CD4-positive, CD25-positive, alpha-beta regulatory T cell (primary cell): ENCODE data around the gene ZNRF2. TPM values are rescaled to one million over a fixed set of nuclear protein-coding genes. Genes with fewer than 3 reads are reported as not detected.
A peak's percentile ranks its signal among the peaks of the same experiment; 100 is the strongest.
"Not testable (repeated sequence)": the region's sequence is repeated elsewhere in the genome, so short reads cannot be mapped to it uniquely, and the experiment has no call there.

ENCODE experiments used
- ATAC-seq, 2 donors: fragments of 150-1000 bp; cut with Tn5 transposase; one replicate each; pipeline ENCODE4 v1.10.0; 2021; ENCODE audit warnings: low read depth in 2 of 2, moderate number of reproducible peaks in 2 of 2, moderate library complexity in 1 of 2
- DNase-seq, 3 donors: peaks; one replicate each; pipeline versions ENCODE4 v3.0.0 to v3.0.0-alpha.2; 2012 to 2022; ENCODE audit warnings: mixed read lengths in 1 of 3
- H3K27ac ChIP-seq: one replicate; pipeline ENCODE4 v1.7.0; 2013; ENCODE audit warnings: mild to moderate bottlenecking, low read length; ENCODE audit not compliant: insufficient read depth, poor library complexity, severe bottlenecking
- H3K27me3 ChIP-seq: one replicate; pipeline ENCODE4 v1.7.0; 2013; ENCODE audit warnings: low read length; ENCODE audit not compliant: control insufficient read depth, insufficient read depth
- H3K36me3 ChIP-seq: one replicate; pipeline ENCODE4 v1.7.0; 2013; ENCODE audit warnings: mild to moderate bottlenecking, low read length, moderate library complexity; ENCODE audit not compliant: control insufficient read depth, insufficient read depth
- H3K4me1 ChIP-seq: 2 replicates; pipeline ENCODE4 v1.7.0; 2013; ENCODE audit warnings: mild to moderate bottlenecking, low read length; ENCODE audit not compliant: insufficient read depth, control insufficient read depth, poor library complexity, severe bottlenecking
- H3K4me3 ChIP-seq: one replicate; pipeline ENCODE4 v1.7.0; 2013; ENCODE audit warnings: low read depth, mild to moderate bottlenecking, low read length, moderate library complexity
- H3K9me3 ChIP-seq, 2 experiments: 1 replicate in 1 of 2; 2 replicates in 1 of 2; pipeline ENCODE4 v1.7.0; 2013; ENCODE audit warnings: low read length in 2 of 2, mild to moderate bottlenecking in 1 of 2, moderate library complexity in 1 of 2; ENCODE audit not compliant: control insufficient read depth in 2 of 2
- H3K27ac Mint-ChIP-seq, 3 donors: one replicate each; pipeline ENCODE4 v1.8.0; 2020 to 2022; ENCODE audit warnings: mild to moderate bottlenecking in 3 of 3, mixed read lengths in 3 of 3, moderate library complexity in 2 of 3
- H3K27me3 Mint-ChIP-seq: one replicate; pipeline ENCODE4 v1.8.0; 2022; ENCODE audit warnings: mild to moderate bottlenecking, mixed read lengths
- H3K36me3 Mint-ChIP-seq: one replicate; pipeline ENCODE4 v1.8.0; 2020; ENCODE audit warnings: mixed read lengths
- H3K4me1 Mint-ChIP-seq, 4 donors: one replicate each; pipeline ENCODE4 v1.8.0; 2020 to 2022; ENCODE audit warnings: mixed read lengths in 4 of 4, mild to moderate bottlenecking in 1 of 4
- H3K4me3 Mint-ChIP-seq, 4 donors: one replicate each; pipeline ENCODE4 v1.8.0; 2020 to 2022; ENCODE audit warnings: mild to moderate bottlenecking in 4 of 4, mixed read lengths in 4 of 4, moderate library complexity in 3 of 4
- H3K9me3 Mint-ChIP-seq, 7 donors: one replicate each; pipeline ENCODE4 v1.8.0; 2020 to 2022; ENCODE audit warnings: mixed read lengths in 7 of 7, mild to moderate bottlenecking in 3 of 7, moderate library complexity in 2 of 7
- polyA plus RNA-seq, 4 donors: library from polyadenylated mRNA; unstranded; fragments of 300-500 nt; fragmentation: Illumina TruSeq; gene quantifications; one replicate each; pipeline ENCODE4 v1.2.3, GENCODE V29; 2021
- total RNA-seq: library from RNA; stranded (reverse); gene quantifications from one replicate; pipeline ENCODE4 v1.2.3, GENCODE V29; 2022

Gene ZNRF2
- total and polyA plus RNA-seq, 5 donors from 2014 or later, result 2.1 to 53.1 (median 6.1) TPM

DNA sequence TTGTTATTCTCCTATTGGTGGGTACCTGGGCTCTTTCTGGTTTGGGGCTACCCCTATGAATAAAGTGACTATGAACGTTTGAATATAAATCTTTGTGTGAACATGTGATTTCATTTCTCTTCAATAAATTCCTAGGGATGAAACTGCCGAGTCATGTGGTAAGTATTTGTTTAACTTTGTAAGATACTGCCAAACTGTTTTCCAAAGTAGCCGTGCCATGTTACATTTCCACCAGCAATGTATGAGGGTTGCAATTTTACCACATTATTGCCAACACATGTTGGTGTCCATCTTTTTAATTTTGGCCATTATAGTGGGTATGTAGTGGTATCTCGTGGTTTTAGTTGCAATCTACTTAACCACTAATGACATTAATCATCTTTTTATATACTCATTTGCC is 94.7 kb downstream of the ZNRF2 start:
- no peaks in the 10 kb centered on the region for H3K27me3 ChIP-seq
- ATAC-seq, result no peak
- no peaks in the 10 kb centered on the region for H3K36me3 ChIP-seq

DNA sequence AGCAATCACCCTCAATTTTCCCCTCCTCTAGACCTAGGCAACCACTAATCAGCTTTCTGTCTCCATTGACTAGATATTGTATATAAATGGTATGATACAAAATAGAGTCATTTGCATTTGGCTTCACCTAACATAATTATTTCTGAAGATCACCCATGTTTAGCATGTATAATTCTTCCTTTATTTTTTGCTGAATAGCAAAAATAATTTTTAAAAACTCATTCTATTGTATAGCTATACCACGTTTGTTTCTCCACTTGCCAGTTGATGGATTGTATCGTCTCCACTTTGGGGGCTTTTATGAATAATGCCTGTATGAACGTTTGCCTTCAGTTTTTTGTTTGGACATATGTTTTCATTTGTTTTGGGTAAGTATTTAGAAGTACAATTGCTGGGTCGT is 95.3 kb downstream of the ZNRF2 start:
- Mint-ChIP-seq H3K4me3 (no peak overlapping the region), H3K27ac (no peak overlapping the region), H3K36me3 (no peaks in the 10 kb centered on the region), H3K9me3 (peaks cover 0 to 8% (median 1%) of the 10 kb centered on the region in 7 donors), H3K27me3 (no peaks in the 10 kb centered on the region), H3K4me1 (peaks cover 0 to 17% (median 4%) of the 10 kb centered on the region in 4 donors)
- H3K27me3 ChIP-seq, result no peaks in the 10 kb centered on the region
- H3K27ac ChIP-seq, result no peak overlapping the region
- ATAC-seq, result no peak
- no peak overlapping the region for H3K4me3 ChIP-seq
- no peaks in the 10 kb centered on the region for H3K4me1 ChIP-seq
- H3K9me3 ChIP-seq, result no peaks in the 10 kb centered on the region
- no peaks in the 10 kb centered on the region for H3K36me3 ChIP-seq
- DNase-seq, result no peak

More for the DNA sequence above, 94.7 kb downstream of the ZNRF2 start:
- Mint-ChIP-seq H3K36me3 (no peaks in the 10 kb centered on the region), H3K9me3 (peaks cover 0 to 8% (median 1%) of the 10 kb centered on the region in 7 donors), H3K4me3 (no peak overlapping the region), H3K27ac (no peak overlapping the region), H3K27me3 (no peaks in the 10 kb centered on the region), H3K4me1 (peaks cover 0 to 16% (median 5%) of the 10 kb centered on the region in 4 donors)
- Histone ChIP-seq H3K9me3 (no peaks in the 10 kb centered on the region), H3K27ac (no peak overlapping the region), H3K4me3 (no peak overlapping the region), H3K4me1 (no peaks in the 10 kb centered on the region)
- no peak for DNase-seq

DNA sequence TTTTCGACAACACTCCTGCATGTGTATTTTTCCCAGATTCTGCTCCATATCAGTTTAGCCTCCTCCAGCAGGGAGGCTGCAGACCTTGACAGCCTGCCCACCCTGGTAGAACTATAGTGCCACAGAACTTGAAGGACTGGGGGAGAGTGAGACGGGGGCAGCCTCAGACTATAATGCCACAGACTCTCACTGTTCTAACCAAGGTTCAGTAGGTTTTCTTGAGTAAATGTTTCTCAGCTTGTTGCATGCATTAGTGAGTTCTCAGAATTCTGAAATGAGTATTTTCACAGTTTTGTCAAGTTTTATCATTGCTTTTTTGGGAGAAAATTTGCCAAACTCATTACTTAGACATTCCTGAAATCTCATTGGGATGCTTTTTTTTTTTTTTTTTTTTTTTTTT is 95.9 kb downstream of the ZNRF2 start:
- peaks cover 0 to 8% (median 1%) of the 10 kb centered on the region in 7 donors for H3K9me3 Mint-ChIP-seq
- Histone ChIP-seq H3K9me3 (no peaks in the 10 kb centered on the region), H3K4me1 (no peaks in the 10 kb centered on the region), H3K27me3 (no peaks in the 10 kb centered on the region), H3K4me3 (no peak overlapping the region), H3K27ac (no peak overlapping the region), H3K36me3 (no peaks in the 10 kb centered on the region)
- H3K4me3 Mint-ChIP-seq, result no peak overlapping the region
- no peak for ATAC-seq
- peaks cover 0 to 17% (median 4%) of the 10 kb centered on the region in 4 donors for H3K4me1 Mint-ChIP-seq
- DNase-seq, result no peak
- H3K27ac Mint-ChIP-seq, result peak overlapping the region in 1 of 3 donors; percentile 73
- H3K36me3 Mint-ChIP-seq, result no peaks in the 10 kb centered on the region
- no peaks in the 10 kb centered on the region for H3K27me3 Mint-ChIP-seq

DNA sequence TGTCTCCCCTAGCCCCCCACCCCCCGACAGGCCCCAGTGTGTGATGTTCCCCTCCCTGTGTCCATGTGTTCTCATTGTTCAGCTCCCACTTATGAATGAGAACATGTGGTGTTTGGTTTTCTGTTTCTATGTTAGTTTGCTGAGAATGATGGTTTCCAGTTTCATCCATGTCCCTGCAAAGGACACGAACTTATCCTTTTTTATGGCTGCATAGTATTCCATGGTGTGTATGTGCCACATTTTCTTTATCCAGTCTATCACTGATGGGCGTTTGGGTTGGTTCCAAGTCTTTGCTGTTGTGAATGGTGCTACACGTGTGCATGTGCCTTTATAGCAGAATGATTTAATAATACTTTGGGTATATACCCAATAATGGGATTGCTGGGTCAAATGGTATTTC is 96.4 kb downstream of the ZNRF2 start:
- not testable (repeated sequence) for H3K27ac ChIP-seq, H3K27ac Mint-ChIP-seq
- peaks cover 0 to 17% (median 4%) of the 10 kb centered on the region in 4 donors for H3K4me1 Mint-ChIP-seq

DNA sequence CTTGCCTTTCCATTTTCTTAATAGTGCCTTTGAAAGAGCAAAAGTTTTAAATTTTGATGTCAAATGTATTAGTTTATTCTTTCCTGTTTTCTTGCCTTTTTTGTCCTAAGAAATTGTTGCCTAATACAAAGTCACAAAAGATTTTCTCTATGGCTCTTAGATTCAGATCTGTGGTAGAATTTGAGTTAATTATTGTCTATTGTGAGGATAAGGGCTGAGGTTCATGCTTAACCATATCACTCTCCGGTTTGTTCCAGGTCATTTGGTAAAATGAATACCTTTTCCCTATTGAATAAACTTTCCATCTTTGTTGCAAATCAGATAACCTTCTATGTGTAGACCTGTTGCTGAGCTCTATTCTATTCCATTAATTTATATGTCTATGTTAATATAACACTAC is 98.2 kb downstream of the ZNRF2 start:
- Histone ChIP-seq H3K9me3 (no peaks in the 10 kb centered on the region), H3K4me1 (no peaks in the 10 kb centered on the region)
- H3K9me3 Mint-ChIP-seq, result peaks cover 0 to 8% (median 1%) of the 10 kb centered on the region in 7 donors

More for the DNA sequence above, 96.4 kb downstream of the ZNRF2 start:
- not testable (repeated sequence) for ATAC-seq, H3K9me3 ChIP-seq, H3K36me3 Mint-ChIP-seq, H3K36me3 ChIP-seq, H3K4me3 Mint-ChIP-seq, H3K9me3 Mint-ChIP-seq, H3K27me3 Mint-ChIP-seq, H3K4me1 ChIP-seq, DNase-seq, H3K4me3 ChIP-seq, H3K27me3 ChIP-seq

DNA sequence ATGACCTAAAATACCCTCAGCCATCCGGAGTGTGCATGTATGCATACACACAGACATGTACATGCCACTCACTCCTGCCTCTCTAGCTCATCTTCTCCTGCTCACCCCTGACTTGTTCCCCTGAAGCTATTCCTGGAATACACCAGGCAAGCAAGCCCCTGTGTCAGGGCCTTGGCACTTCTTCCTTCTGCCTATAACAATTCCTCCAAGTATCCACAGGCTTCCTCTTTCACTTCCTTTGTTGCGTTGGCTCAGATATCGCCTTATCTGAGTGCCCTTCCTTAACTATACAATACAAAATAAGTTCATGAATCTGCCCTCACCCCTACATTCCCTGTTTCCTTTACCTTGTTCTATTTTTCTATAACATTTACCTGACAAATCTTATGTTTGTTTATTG is 105.4 kb downstream of the ZNRF2 start:
- no peak for DNase-seq
- Histone ChIP-seq H3K9me3 (no peaks in the 10 kb centered on the region), H3K36me3 (no peaks in the 10 kb centered on the region), H3K4me3 (no peak overlapping the region), H3K27ac (no peak overlapping the region), H3K27me3 (no peaks in the 10 kb centered on the region), H3K4me1 (no peaks in the 10 kb centered on the region)
- peaks cover 6% of the 10 kb centered on the region for H3K36me3 Mint-ChIP-seq
- H3K27me3 Mint-ChIP-seq, result no peaks in the 10 kb centered on the region
- no peak for ATAC-seq
- H3K9me3 Mint-ChIP-seq, result no peaks in the 10 kb centered on the region
- H3K27ac Mint-ChIP-seq, result peak overlapping the region in 1 of 3 donors; percentile 64
- H3K4me1 Mint-ChIP-seq, result peaks cover 0 to 17% (median 2%) of the 10 kb centered on the region in 4 donors
- no peak overlapping the region for H3K4me3 Mint-ChIP-seq

More for the DNA sequence above, 98.2 kb downstream of the ZNRF2 start:
- H3K27ac Mint-ChIP-seq, result no peak overlapping the region
- Histone ChIP-seq H3K27ac (no peak overlapping the region), H3K36me3 (no peaks in the 10 kb centered on the region), H3K4me3 (no peak overlapping the region), H3K27me3 (no peaks in the 10 kb centered on the region)
- no peak overlapping the region for H3K4me3 Mint-ChIP-seq
- no peaks in the 10 kb centered on the region for H3K36me3 Mint-ChIP-seq
- H3K4me1 Mint-ChIP-seq, result peaks cover 0 to 20% (median 3%) of the 10 kb centered on the region in 4 donors
- no peaks in the 10 kb centered on the region for H3K27me3 Mint-ChIP-seq
- ATAC-seq (no peak), DNase-seq (no peak)

DNA sequence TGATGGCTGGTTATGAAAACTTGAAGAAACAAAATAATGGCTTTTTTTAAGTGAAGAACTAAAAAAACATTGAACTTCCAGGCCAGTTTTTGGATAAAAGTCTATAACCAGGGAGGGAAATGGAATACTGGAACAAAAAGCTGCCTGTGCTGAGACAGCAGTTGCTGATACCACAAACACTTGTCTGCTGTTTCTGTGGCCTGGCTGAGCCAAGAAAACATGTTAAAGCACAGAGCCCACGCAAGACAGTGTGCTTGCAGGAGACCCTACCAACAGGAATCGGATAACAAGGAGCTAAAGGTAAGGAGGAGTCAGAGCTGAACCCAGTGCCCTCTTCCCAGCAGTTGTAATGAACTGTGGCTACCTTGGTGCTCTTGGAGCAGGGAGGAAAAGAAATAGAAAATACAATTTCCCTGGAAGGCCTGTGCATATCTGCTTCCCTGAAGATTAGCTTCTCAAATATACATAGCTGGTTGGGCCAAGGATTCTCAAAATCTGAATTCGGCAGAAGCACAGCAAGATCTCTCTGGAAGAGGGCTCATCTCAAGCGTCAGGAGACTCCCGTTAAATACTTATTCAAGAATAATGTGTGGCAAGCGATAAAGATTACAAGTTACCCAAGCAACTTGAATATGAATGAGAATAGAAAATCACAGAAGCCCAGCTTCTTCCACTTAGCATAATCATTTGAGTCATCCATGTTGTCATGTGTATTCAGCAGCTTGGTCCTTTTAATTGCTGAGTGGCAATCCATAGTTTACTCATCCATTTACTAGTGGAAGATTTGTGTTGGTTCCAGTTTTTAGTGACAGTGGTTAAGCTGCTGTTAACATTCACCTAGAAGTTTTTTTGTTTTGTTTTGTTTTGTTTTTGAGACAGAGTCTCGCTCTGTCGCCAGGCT is 106.6 kb downstream of the ZNRF2 start:
- H3K4me1 Mint-ChIP-seq, result peaks cover 0 to 22% (median 3%) of the 10 kb centered on the region in 4 donors
- no peak overlapping the region for H3K4me3 ChIP-seq
- no peaks in the 10 kb centered on the region for H3K4me1 ChIP-seq
- no peak overlapping the region for H3K4me3 Mint-ChIP-seq
- no peak overlapping the region for H3K27ac ChIP-seq
- no peaks in the 10 kb centered on the region for H3K9me3 ChIP-seq
- H3K27ac Mint-ChIP-seq, result no peak overlapping the region
- H3K36me3 Mint-ChIP-seq, result peaks cover 13% of the 10 kb centered on the region
- no peaks in the 10 kb centered on the region for H3K27me3 Mint-ChIP-seq
- H3K36me3 ChIP-seq, result no peaks in the 10 kb centered on the region
- H3K9me3 Mint-ChIP-seq, result no peaks in the 10 kb centered on the region
- ATAC-seq, result no peak
- DNase-seq, result no peak
- no peaks in the 10 kb centered on the region for H3K27me3 ChIP-seq

DNA sequence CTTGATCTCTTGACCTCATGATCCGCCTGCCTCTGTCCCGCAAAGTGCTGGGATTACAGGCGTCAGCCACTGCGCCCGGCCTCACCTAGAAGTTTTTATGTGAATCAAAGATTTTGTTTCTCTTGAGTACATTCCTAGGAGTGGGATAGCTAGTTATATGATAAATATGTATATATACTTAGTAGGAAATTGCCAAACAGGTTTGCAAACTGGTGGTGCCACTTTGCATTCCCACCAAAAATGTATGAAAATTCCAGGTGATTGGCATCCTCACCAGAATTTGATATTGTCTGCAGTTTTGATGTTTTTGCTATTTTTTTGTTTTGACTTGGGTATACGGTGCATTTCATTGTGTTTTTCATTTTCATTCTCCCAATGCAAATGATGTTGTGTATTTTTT is 107.4 kb downstream of the ZNRF2 start:
- H3K4me3 ChIP-seq, result no peak overlapping the region
- no peaks in the 10 kb centered on the region for H3K9me3 Mint-ChIP-seq
- no peaks in the 10 kb centered on the region for H3K9me3 ChIP-seq
- H3K27me3 ChIP-seq, result no peaks in the 10 kb centered on the region
- DNase-seq (no peak), ATAC-seq (no peak)
- H3K36me3 Mint-ChIP-seq, result peaks cover 13% of the 10 kb centered on the region
- H3K27ac Mint-ChIP-seq, result no peak overlapping the region
- no peaks in the 10 kb centered on the region for H3K36me3 ChIP-seq
- no peaks in the 10 kb centered on the region for H3K27me3 Mint-ChIP-seq
- no peak overlapping the region for H3K27ac ChIP-seq
- H3K4me1 ChIP-seq, result no peaks in the 10 kb centered on the region
- no peak overlapping the region for H3K4me3 Mint-ChIP-seq
- peaks cover 0 to 17% (median 3%) of the 10 kb centered on the region in 4 donors for H3K4me1 Mint-ChIP-seq
